HEK293 (cell line): Measurements from ENCODE around the gene ASPSCR1.

Experiments used
- CTCF ChIP-seq: fragments of 450-650 bp; formaldehyde crosslinking; IDR thresholded peaks from 2 replicates; pipeline ENCODE4 v1.5.1; 2016; ENCODE audit warnings: missing biosample characterization, missing genetic modification characterization
- ZFP41 ChIP-seq: fragments of 450-650 bp; formaldehyde crosslinking; IDR thresholded peaks from 2 replicates; pipeline ENCODE4 v1.5.1; 2016; ENCODE audit warnings: missing biosample characterization, missing genetic modification characterization, borderline replicate concordance
- ZNF777 ChIP-seq: fragments of 450-650 bp; formaldehyde crosslinking; IDR thresholded peaks from 2 replicates; pipeline ENCODE4 v1.5.1; 2017; ENCODE audit warnings: missing biosample characterization, missing genetic modification characterization, borderline replicate concordance

- TF ChIP-seq CTCF (tag by site-specific recombination) (peak; percentile 94), ZNF777 (tag by site-specific recombination) (no peak), ZFP41 (tag by site-specific recombination) (no peak)
Observed at GRCh38 chr17:82037092-82037888, 59.9 kb downstream of the ASPSCR1 start, which contains the start of gene DCXR.
